ENCODE results near the gene OR2V2.
"Not testable (repeated sequence)": the region's sequence is repeated elsewhere in the genome, so short reads cannot be mapped to it uniquely, and the experiment has no call there.

OR2V2 gene

GRCh38 chr5:181114844-181115778 lies 32.3 kb upstream of the OR2V2 start:
- no peak for DNase-seq

GRCh38 chr5:181118369-181118768 lies 29.0 kb upstream of the OR2V2 start:
- no peak for DNase-seq

- DNase-seq: no peak
Measured at GRCh38 chr5:181119105-181119504, 28.3 kb upstream of the OR2V2 start.

GRCh38 chr5:181120306-181120705 lies 27.1 kb upstream of the OR2V2 start:
- DNase-seq: no peak

- no peak for DNase-seq
Measured at GRCh38 chr5:181120761-181121160, 26.6 kb upstream of the OR2V2 start.

GRCh38 chr5:181121675-181122561 lies 25.5 kb upstream of the OR2V2 start:
- no peak for DNase-seq

- DNase-seq: no peak
Measured at GRCh38 chr5:181124526-181124925, 22.9 kb upstream of the OR2V2 start.

- no peak for DNase-seq
Measured at GRCh38 chr5:181126841-181127240, 20.5 kb upstream of the OR2V2 start.

- DNase-seq: no peak
Measured at GRCh38 chr5:181127456-181127855, 19.9 kb upstream of the OR2V2 start.

GRCh38 chr5:181127907-181128626 lies 19.3 kb upstream of the OR2V2 start:
- DNase-seq: no peak

- DNase-seq: no peak
Measured at GRCh38 chr5:181129601-181130000, 17.8 kb upstream of the OR2V2 start.

- DNase-seq: not testable (repeated sequence)
Measured at GRCh38 chr5:181130081-181130480, 17.3 kb upstream of the OR2V2 start.

- no peak for DNase-seq
Measured at GRCh38 chr5:181130832-181131496, 16.4 kb upstream of the OR2V2 start, which contains the start of gene OR2V1. OR2V1 (minus strand) TSS chr5:181131169; CDS start chr5:181125304, 5,865 bp downstream.

GRCh38 chr5:181131514-181131913 lies 15.9 kb upstream of the OR2V2 start:
- DNase-seq: no peak

GRCh38 chr5:181133083-181133482 lies 14.3 kb upstream of the OR2V2 start:
- no peak for DNase-seq

- no peak for DNase-seq
Measured at GRCh38 chr5:181133610-181134231, 13.7 kb upstream of the OR2V2 start.

GRCh38 chr5:181134259-181134658 lies 13.1 kb upstream of the OR2V2 start:
- no peak for DNase-seq

GRCh38 chr5:181136361-181136955 lies 10.9 kb upstream of the OR2V2 start:
- no peak for DNase-seq

GRCh38 chr5:181138258-181138657 lies 9.1 kb upstream of the OR2V2 start:
- no peak for DNase-seq

- no peak for DNase-seq
Measured at GRCh38 chr5:181140766-181141165, 6.6 kb upstream of the OR2V2 start.

GRCh38 chr5:181142054-181142453 lies 5.3 kb upstream of the OR2V2 start:
- no peak for DNase-seq

All from activated T-cell treated with anti-CD3 and anti-CD28 coated beads, Interleukin-2, amount 50 U/mL, for 1 hour (primary cell).